NCI-H446 treated with DMSO at 0.1 percent for 48 hours (cell line): ENCODE results near the gene TMEM63C.

ENCODE experiments used
- DNase-seq: peaks from one replicate; lab custom pipeline; 2025; lab: John Stamatoyannopoulos, UW

The TMEM63C gene

DNA sequence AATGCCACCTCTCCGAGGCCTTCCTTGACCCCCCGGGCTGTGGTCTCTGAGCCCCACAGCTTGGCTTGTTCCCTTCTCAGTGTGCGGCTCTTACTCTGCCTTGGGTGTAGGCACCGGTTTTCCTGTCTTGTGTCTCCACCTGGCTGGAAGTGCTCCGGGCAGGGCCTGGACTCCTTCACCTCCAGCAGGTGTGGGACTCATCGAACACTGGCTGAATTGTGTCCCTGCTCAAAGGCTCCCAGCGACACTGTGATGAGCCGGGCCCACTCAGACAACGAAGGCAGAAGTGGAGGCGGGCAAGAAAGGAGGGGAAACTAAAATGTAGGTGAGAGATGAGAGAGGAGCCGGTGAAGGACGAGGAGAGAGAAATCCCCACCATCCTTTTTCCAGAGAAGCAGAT, 18.0 kb downstream of the TMEM63C start:
- no peak for DNase-seq

DNA sequence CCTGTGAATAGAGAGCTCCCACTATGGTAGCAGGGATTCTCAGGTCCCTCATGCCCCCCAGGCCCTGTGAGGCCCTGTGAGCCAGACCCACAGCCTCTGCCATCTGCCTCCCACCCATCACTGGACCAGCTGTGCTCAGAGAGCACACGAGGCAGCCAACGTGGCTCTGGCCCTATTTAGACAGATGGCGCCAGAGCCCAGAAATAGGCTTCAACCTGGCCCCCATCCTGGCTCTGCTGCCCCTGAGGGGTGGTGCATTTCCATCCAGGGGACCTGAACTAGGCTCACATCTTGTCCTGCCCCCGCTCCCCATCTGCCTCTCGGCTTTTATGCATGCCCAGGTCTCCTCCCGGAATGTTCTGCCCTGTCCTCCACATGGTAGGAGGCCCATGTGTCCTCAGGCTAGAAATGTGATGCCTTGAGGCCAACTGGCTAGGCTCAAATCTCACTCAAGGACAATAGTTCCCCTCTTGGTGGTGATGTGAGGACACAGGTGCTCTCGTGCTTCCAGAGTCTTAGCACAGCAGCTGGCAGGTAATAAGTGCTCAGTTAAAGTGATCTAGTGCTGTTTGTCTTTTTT, 18.9 kb downstream of the TMEM63C start:
- DNase-seq: peak; percentile 72

DNA sequence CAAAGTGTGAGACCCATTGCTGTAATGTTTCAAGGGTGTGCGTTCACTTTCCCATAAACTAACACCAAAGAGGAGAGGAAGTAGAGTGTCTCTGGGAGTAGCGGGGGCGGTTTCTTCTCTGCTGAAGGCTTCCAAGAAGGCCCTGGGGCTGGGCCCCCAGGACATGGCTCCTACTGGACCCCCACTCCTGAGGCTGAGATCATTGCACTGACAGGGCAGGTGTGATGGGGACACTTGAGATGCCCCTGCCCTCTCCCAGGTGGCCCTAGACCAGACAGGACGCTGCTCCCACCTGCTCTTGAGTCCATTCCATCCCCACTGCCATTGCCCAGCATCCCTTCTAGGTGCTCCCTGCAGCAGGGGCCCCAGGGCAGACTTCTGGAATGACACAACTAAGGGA, 20.1 kb downstream of the TMEM63C start:
- no peak for DNase-seq

- DNase-seq: peak; percentile 80
These were observed 22.2 kb downstream of the TMEM63C start for GRCh38 chr14:77203611-77204458.

DNA sequence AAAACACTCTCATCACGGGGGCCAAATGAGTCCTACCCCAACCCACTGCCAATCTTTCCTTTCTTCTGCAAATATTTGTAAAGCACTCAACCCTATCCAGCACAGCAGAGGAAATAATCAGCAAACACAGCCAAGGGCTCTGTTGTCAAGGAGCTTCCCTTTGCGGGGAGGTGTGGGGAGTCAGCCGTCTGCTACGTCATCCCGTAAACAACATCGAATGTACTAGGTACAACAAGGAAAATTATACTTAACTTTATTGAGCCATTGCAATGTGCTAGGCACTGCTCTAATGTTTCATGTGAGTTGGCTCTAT, 22.8 kb downstream of the TMEM63C start:
- peak; percentile 90 for DNase-seq

GRCh38 chr14:77204907-77205306, 23.3 kb downstream of the TMEM63C start:
- DNase-seq: no peak

GRCh38 chr14:77205566-77205965, 24.0 kb downstream of the TMEM63C start:
- DNase-seq: no peak

DNA sequence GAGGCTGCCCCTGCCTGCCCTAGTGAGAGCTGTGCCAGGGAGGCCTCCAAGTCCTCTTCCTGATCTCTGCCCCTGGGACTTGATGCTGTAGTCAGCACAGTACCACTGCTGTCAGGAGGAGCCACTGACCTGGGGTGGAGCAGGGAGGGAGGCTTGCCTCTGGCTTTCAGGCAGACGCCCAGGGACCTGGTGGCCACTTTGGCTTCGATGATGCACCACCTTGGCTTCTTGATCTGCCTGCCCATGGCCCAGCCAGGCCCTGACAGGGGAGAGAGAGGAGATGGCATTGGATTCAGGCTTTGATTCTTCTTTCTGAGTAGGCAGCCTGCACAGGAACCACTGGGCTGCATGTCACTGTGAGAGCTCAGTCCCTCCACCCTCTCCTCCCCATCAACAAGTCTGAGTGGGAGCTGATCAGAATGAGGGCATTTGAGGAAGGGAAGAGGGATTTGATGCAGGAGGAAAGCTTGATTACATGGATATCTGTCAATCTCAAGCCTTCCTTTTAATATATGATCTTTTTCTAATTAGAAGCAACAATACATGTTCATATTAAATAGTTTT, 24.7 kb downstream of the TMEM63C start:
- no peak for DNase-seq

DNA sequence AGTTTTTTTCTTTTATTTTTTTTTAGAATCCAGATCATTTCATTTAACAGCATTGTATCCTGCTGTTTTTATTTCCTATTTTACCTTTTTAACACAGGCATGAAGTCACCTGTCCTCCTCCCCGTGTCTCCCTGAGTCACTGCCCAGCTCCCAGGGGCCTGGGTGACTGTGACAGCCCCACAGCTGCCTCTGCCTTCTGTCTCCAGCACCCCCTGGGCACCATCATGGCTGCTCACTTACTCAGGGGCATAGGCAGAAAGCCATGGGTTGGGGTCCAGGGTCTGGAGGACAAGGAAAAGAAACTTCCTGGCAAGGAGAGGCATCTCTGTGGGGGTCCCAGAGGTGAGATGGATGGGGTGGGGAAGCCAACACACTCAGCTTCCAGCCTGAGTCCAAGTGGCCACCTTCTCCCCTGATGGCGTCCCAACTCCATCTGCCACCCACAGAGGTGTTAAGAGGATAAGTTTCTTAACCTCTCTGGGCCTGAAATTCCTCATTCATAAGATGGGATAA, 25.3 kb downstream of the TMEM63C start:
- DNase-seq: no peak

- DNase-seq: no peak
These were observed 26.8 kb downstream of the TMEM63C start for GRCh38 chr14:77208291-77208978.

DNA sequence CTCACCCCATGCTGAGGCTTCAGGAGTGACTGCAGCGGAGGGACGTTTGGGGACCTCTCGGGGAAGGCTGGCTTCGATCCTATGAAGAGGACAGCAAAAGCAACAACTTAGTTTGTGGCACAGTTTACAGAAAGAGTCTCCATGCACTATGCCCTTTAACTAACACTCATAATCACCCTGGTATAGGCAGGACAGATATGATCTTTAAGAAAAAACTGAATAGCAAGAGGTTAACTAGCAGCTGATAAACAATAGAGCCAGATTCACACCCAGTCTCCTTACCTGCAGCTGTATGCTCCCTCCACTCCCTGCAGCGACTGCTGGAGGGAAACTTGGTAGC, 27.4 kb downstream of the TMEM63C start:
- no peak for DNase-seq

- no peak for DNase-seq
These were observed 30.7 kb downstream of the TMEM63C start for GRCh38 chr14:77212097-77212870.

- no peak for DNase-seq
These were observed 31.5 kb downstream of the TMEM63C start for GRCh38 chr14:77212943-77213678.

DNA sequence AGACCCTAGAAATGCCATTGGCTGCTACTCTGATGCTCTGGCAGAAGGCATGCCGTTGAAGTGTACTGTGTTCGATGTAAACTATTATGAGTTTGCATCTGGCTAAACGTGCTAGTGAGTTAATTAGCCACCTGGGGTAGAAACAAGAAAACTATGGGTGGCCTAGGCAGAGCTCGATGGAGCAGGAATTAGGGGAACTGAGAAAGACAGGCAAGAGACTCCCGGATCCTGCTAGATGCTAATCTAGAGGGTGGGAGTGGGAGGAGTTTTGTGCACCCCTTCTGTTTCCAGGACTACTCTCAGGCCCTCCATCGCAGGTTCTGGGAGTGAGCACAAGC, 32.0 kb downstream of the TMEM63C start:
- no peak for DNase-seq

DNA sequence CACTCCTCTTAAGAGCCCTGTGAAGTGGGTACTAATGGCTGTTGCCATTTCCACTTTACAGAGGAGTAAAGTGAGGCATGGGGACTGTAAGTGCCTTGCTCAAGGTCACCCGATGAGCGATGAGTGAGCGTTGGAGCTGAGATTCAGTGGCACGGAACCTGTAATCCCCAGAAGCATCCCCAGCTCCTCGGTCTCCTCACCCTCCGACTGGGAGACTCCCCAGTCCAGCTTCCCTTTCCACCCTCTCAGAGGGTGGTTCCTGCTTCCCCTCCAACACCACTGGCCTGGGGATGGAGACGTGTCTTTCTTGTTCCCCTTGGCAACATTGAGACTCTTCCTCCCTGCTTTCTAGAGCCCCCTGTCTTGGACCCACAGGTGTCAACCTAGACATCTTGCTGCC, 32.6 kb downstream of the TMEM63C start:
- DNase-seq: no peak

GRCh38 chr14:77217551-77217950, 36.0 kb downstream of the TMEM63C start:
- no peak for DNase-seq

- no peak for DNase-seq
These were observed 38.0 kb downstream of the TMEM63C start for GRCh38 chr14:77219591-77219990.

DNA sequence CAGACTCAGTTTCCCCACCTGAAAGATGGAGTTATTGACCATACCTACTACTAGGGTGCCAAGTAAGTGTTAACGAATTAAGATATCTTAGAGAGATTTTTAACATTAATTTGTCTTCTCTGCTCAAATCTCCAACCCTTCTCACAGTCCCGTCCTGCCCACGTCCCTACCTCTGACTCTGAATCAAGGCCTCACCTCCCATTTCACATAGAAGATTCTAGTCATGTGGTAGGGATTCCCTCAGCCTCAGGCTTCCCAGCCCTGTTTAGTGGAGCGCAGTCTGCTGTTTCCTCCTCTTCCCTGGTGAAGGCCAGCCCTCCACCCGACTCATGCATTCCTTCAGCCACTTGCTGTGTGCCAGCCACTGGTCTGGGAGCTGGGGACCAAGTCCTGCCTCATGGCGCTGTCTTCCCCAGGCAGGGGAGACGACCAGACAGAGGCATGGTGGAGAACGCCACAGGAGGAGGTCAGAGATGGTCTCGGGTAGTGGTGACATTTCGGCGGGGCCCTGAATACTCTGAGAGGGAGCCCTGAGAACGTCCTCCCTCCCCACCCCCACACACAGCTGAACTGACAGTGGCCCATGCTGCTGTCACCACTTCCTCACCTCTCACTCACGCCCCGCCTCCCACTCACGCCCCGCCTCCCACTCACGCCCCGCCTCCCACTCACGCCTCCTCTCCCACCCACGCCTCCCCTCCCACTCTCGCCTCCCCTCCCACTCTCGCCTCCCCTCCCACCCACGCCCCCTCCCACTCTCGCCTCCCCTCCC, 38.8 kb downstream of the TMEM63C start:
- DNase-seq: no peak

DNA sequence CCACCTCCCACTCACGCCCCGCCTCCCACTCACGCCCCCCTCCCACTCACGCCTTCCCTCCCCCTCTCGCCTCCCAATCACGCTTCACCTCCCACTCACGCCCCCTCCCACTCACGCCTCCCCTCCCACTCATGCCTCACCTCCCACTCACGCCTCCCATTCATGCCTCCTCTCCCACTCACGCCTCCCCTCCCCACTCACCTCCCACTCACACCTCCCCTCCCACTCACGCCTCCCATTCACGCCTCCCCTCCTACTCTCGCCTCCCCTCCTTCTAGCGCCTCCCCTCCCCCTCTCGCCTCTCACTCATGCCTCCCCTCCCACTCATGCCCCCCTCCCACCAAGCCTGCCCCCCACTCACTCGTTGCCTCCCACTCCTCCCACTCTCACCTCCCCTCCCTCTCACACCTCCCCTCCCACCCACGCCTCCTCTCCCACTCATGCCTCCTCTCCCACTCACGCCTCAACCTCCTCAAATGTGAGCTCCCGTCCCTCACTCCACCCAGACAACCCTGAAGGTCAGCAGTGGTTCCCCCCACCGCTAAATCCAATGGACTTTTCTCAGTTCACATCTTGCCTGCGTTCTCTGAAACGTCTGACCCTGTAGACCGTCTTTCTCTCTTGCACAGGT, 39.8 kb downstream of the TMEM63C start:
- DNase-seq: no peak

GRCh38 chr14:77222546-77223225, 41.1 kb downstream of the TMEM63C start:
- DNase-seq: no peak
